IPS-15b (cell line): ENCODE measurements around the gene LRMDA.

ENCODE experiments used
- H3K27me3 ChIP-seq: one replicate; pipeline ENCODE4 v1.6.1; 2013; ENCODE audit warnings: low read length; ENCODE audit not compliant: control insufficient read depth, insufficient read depth
- H3K36me3 ChIP-seq: one replicate; pipeline ENCODE4 v1.6.1; 2013; ENCODE audit warnings: low read length; ENCODE audit not compliant: control insufficient read depth, insufficient read depth
- H3K4me1 ChIP-seq: one replicate; pipeline ENCODE4 v1.6.1; 2013; ENCODE audit warnings: mild to moderate bottlenecking, low read length; ENCODE audit not compliant: control insufficient read depth, insufficient read depth
- H3K4me3 ChIP-seq: one replicate; pipeline ENCODE4 v1.5.1; 2013; ENCODE audit warnings: low read depth, low read length
- H3K9ac ChIP-seq: one replicate; pipeline ENCODE4 v1.6.1; 2013; ENCODE audit warnings: low read depth, mild to moderate bottlenecking, low read length
- H3K9me3 ChIP-seq: one replicate; pipeline ENCODE4 v1.6.1; 2013; ENCODE audit warnings: mild to moderate bottlenecking, low read length; ENCODE audit not compliant: control insufficient read depth, insufficient read depth

The LRMDA gene

GRCh38 chr10:76555067-76555670 is 1123.7 kb downstream of the LRMDA start:
- Histone ChIP-seq H3K4me3 (no peak overlapping the region), H3K27me3 (no peaks in the 10 kb centered on the region), H3K4me1 (no peaks in the 10 kb centered on the region), H3K9me3 (no peaks in the 10 kb centered on the region), H3K36me3 (no peaks in the 10 kb centered on the region), H3K9ac (no peak overlapping the region)

GRCh38 chr10:76557366-76557765 is 1125.9 kb downstream of the LRMDA start:
- H3K4me1 ChIP-seq, result no peaks in the 10 kb centered on the region
- H3K9ac ChIP-seq, result no peak overlapping the region
- H3K9me3 ChIP-seq, result no peaks in the 10 kb centered on the region
- H3K27me3 ChIP-seq, result no peaks in the 10 kb centered on the region
- no peak overlapping the region for H3K4me3 ChIP-seq
- H3K36me3 ChIP-seq, result no peaks in the 10 kb centered on the region

GRCh38 chr10:76558586-76558985 is 1127.2 kb downstream of the LRMDA start:
- no peak overlapping the region for H3K4me3 ChIP-seq
- H3K36me3 ChIP-seq, result no peaks in the 10 kb centered on the region
- no peaks in the 10 kb centered on the region for H3K27me3 ChIP-seq
- no peaks in the 10 kb centered on the region for H3K4me1 ChIP-seq
- no peak overlapping the region for H3K9ac ChIP-seq
- no peaks in the 10 kb centered on the region for H3K9me3 ChIP-seq

- Histone ChIP-seq H3K4me3 (no peak overlapping the region), H3K9me3 (no peaks in the 10 kb centered on the region), H3K27me3 (no peaks in the 10 kb centered on the region), H3K36me3 (no peaks in the 10 kb centered on the region), H3K9ac (no peak overlapping the region), H3K4me1 (no peaks in the 10 kb centered on the region)
Observed at GRCh38 chr10:76558996-76559891, 1127.8 kb downstream of the LRMDA start.

GRCh38 chr10:76559892-76560220 is 1128.4 kb downstream of the LRMDA start:
- Histone ChIP-seq H3K9ac (no peak overlapping the region), H3K9me3 (no peaks in the 10 kb centered on the region), H3K4me1 (no peaks in the 10 kb centered on the region), H3K36me3 (no peaks in the 10 kb centered on the region), H3K4me3 (no peak overlapping the region), H3K27me3 (no peaks in the 10 kb centered on the region)

GRCh38 chr10:76560338-76560737 is 1128.9 kb downstream of the LRMDA start:
- H3K9ac ChIP-seq, result no peak overlapping the region
- H3K27me3 ChIP-seq, result no peaks in the 10 kb centered on the region
- H3K4me1 ChIP-seq, result no peaks in the 10 kb centered on the region
- no peaks in the 10 kb centered on the region for H3K9me3 ChIP-seq
- no peaks in the 10 kb centered on the region for H3K36me3 ChIP-seq
- no peak overlapping the region for H3K4me3 ChIP-seq

GRCh38 chr10:76563286-76563685 is 1131.9 kb downstream of the LRMDA start:
- Histone ChIP-seq H3K36me3 (no peaks in the 10 kb centered on the region), H3K27me3 (no peaks in the 10 kb centered on the region), H3K4me3 (no peak overlapping the region), H3K9me3 (no peaks in the 10 kb centered on the region), H3K4me1 (no peaks in the 10 kb centered on the region), H3K9ac (no peak overlapping the region)

GRCh38 chr10:76572021-76572420 is 1140.6 kb downstream of the LRMDA start:
- Histone ChIP-seq H3K4me1 (no peaks in the 10 kb centered on the region), H3K27me3 (no peaks in the 10 kb centered on the region), H3K9ac (no peak overlapping the region), H3K9me3 (no peaks in the 10 kb centered on the region), H3K36me3 (no peaks in the 10 kb centered on the region), H3K4me3 (no peak overlapping the region)

GRCh38 chr10:76576276-76576962 is 1145.0 kb downstream of the LRMDA start:
- H3K4me3 ChIP-seq, result no peak overlapping the region
- H3K9ac ChIP-seq, result no peak overlapping the region
- H3K27me3 ChIP-seq, result no peaks in the 10 kb centered on the region
- H3K9me3 ChIP-seq, result no peaks in the 10 kb centered on the region
- no peaks in the 10 kb centered on the region for H3K4me1 ChIP-seq
- no peaks in the 10 kb centered on the region for H3K36me3 ChIP-seq

GRCh38 chr10:76577455-76577854 is 1146.0 kb downstream of the LRMDA start:
- no peak overlapping the region for H3K4me3 ChIP-seq
- no peaks in the 10 kb centered on the region for H3K36me3 ChIP-seq
- no peaks in the 10 kb centered on the region for H3K27me3 ChIP-seq
- H3K9me3 ChIP-seq, result no peaks in the 10 kb centered on the region
- no peak overlapping the region for H3K9ac ChIP-seq
- H3K4me1 ChIP-seq, result no peaks in the 10 kb centered on the region

- no peaks in the 10 kb centered on the region for H3K9me3 ChIP-seq
- no peaks in the 10 kb centered on the region for H3K27me3 ChIP-seq
- H3K36me3 ChIP-seq, result no peaks in the 10 kb centered on the region
- no peaks in the 10 kb centered on the region for H3K4me1 ChIP-seq
- no peak overlapping the region for H3K4me3 ChIP-seq
- no peak overlapping the region for H3K9ac ChIP-seq
Observed at GRCh38 chr10:76581506-76582256, 1150.3 kb downstream of the LRMDA start.
